ENCODE data around the gene SEMA4A. TPM values are rescaled to one million over a fixed set of nuclear protein-coding genes. Genes with fewer than 3 reads are reported as not detected.
A peak's percentile ranks its signal among the peaks of the same experiment; 100 is the strongest.

SEMA4A gene
- total RNA-seq, 3 donors from 2014 or later (not counting 1 experiment from before 2014, with no cell fraction given): 2.6 to 13.0 (median 7.0) TPM

DNA sequence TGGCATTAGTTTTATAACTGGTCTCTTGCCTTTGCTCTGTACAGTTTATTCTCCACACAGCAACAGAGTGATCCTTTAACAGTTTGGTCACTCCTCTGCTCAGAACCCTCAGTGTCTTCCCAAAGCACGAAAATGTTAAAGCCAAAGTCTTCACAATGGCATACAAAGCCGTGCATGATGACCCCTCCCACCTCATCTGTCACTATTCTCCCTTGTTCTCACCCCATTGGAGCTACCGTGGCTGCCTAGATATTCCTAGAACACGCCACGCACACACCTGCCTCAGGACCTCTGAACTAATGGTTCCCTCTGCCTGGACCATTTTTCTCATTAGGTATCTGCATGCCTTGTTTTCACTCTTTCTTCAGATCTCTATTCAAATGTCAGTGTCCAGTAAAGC, 8.6 kb upstream of the SEMA4A start:
- Histone ChIP-seq H3K4me3 (ENCODE audit: low read length) (no peak overlapping the region), H3K36me3 (ENCODE audit: control insufficient read depth, insufficient read depth, low read length) (no peaks in the 10 kb centered on the region), H3K27ac (ENCODE audit: low read length) (no peak overlapping the region), H3K9me3 (ENCODE audit: control insufficient read depth, insufficient read depth, low read length) (no peaks in the 10 kb centered on the region), H3K27me3 (ENCODE audit: control insufficient read depth, insufficient read depth, low read length) (no peaks in the 10 kb centered on the region), H3K4me1 (ENCODE audit: control insufficient read depth, insufficient read depth, low read length) (peaks cover 39% of the 10 kb centered on the region)
- H3K4me1 Mint-ChIP-seq: peaks cover 15 to 21% of the 10 kb centered on the region in 2 donors
- TF ChIP-seq, protein P1, sequence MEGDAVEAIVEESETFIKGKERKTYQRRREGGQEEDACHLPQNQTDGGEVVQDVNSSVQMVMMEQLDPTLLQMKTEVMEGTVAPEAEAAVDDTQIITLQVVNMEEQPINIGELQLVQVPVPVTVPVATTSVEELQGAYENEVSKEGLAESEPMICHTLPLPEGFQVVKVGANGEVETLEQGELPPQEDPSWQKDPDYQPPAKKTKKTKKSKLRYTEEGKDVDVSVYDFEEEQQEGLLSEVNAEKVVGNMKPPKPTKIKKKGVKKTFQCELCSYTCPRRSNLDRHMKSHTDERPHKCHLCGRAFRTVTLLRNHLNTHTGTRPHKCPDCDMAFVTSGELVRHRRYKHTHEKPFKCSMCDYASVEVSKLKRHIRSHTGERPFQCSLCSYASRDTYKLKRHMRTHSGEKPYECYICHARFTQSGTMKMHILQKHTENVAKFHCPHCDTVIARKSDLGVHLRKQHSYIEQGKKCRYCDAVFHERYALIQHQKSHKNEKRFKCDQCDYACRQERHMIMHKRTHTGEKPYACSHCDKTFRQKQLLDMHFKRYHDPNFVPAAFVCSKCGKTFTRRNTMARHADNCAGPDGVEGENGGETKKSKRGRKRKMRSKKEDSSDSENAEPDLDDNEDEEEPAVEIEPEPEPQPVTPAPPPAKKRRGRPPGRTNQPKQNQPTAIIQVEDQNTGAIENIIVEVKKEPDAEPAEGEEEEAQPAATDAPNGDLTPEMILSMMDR (IDR thresholded peaks at IDR 0.05): no peak
- peaks cover 9 to 23% of the 10 kb centered on the region in 2 donors for H3K27me3 Mint-ChIP-seq (ENCODE audit: low read depth in 2 of 2)
- no peak for ATAC-seq
- no peaks in the 10 kb centered on the region for H3K36me3 Mint-ChIP-seq
- no peak overlapping the region for H3K27ac Mint-ChIP-seq
- WGBS (ENCODE audit: insufficient coverage): 84% methylated on average over 5 of the region's 5 CpGs
- H3K4me3 Mint-ChIP-seq: no peak overlapping the region
- DNase-seq: no peak
- no peaks in the 10 kb centered on the region for H3K9me3 Mint-ChIP-seq
- intact Hi-C loops (cut with micrococcal nuclease): loop anchor here (5.0 kb wide), 1 partner anchor 173 kb away; no protein-coding TSS in a partner anchor

DNA sequence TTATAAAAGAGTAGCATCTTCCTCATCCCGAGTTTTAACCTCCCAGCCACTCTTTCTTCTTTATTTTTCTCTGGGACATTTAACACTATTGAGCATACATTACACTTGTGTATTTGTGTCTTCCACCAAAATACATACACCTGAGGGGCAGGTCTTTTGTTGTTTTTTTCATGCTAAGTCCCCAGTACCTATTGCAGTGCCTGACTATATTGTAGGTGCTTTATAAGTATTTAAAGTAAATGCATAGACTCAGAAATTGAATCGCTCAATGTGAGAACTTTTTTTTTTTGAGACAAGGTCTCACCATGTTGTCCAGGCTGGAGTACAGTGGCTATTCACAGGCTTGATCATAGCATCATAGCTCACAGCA, 7.8 kb upstream of the SEMA4A start:
- Histone ChIP-seq H3K4me1 (ENCODE audit: control insufficient read depth, insufficient read depth, low read length) (peaks cover 48% of the 10 kb centered on the region), H3K27me3 (ENCODE audit: control insufficient read depth, insufficient read depth, low read length) (no peaks in the 10 kb centered on the region), H3K27ac (ENCODE audit: low read length) (no peak overlapping the region), H3K36me3 (ENCODE audit: control insufficient read depth, insufficient read depth, low read length) (no peaks in the 10 kb centered on the region), H3K4me3 (ENCODE audit: low read length) (no peak overlapping the region), H3K9me3 (ENCODE audit: control insufficient read depth, insufficient read depth, low read length) (no peaks in the 10 kb centered on the region)
- DNase-seq (no peak), ATAC-seq (no peak)
- Mint-ChIP-seq H3K36me3 (no peaks in the 10 kb centered on the region), H3K27me3 (ENCODE audit: low read depth in 2 of 2) (peaks cover 9 to 21% of the 10 kb centered on the region in 2 donors), H3K4me1 (peaks cover 15 to 17% of the 10 kb centered on the region in 2 donors), H3K9me3 (no peaks in the 10 kb centered on the region), H3K4me3 (no peak overlapping the region), H3K27ac (peak overlapping the region; percentile 73 to 82)
- intact Hi-C loops (cut with micrococcal nuclease): loop anchor here (1.0 to 5.0 kb wide), 2 partner anchors 80 to 172 kb away; no protein-coding TSS in a partner anchor
- TF ChIP-seq, protein P1 (IDR thresholded peaks at IDR 0.05): no peak
- WGBS (ENCODE audit: insufficient coverage): 84% methylated on average over 2 of the region's 2 CpGs

DNA sequence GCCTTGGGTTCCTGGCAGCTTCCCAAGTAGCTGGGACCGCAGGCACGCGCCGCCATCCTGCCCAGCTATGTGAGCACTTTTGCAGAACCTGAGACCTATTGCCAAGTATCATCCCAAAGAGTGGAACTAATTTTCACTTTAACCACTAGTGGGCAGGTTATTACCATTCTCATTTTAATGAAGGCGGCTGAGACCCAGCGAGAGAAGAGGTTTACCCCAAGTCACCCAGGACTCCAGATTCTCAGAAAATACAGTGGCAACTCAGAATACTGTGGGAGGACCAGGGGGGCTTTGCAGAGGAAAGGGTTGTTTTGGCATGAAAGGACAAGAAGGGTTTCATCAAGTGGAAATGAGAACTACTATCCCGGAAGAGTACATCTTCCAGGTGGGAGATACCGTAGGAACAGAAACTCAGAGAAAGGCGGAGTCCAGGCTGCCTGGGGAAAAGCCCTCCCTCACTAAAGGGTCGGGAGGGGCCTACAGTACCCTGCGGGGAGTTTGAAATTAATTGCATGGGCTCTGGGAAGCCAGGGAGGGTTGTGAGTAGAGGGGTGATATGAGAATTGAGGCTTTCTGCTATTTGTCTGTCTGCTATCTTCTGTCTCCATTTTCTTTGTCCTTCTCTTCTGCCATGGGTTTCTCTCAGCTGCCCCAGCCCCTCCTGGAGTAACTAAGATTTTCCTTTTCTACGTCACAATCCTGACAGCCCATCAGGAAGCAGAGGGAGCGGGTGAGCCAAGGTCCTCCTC, 7.2 kb upstream of the SEMA4A start:
- peak overlapping the region; percentile 84 for H3K4me3 Mint-ChIP-seq
- ATAC-seq: peak; percentile 52 to 72 (median 56)
- Histone ChIP-seq H3K27me3 (ENCODE audit: control insufficient read depth, insufficient read depth, low read length) (no peaks in the 10 kb centered on the region), H3K4me3 (ENCODE audit: low read length) (no peak overlapping the region), H3K27ac (ENCODE audit: low read length) (no peak overlapping the region), H3K36me3 (ENCODE audit: control insufficient read depth, insufficient read depth, low read length) (no peaks in the 10 kb centered on the region), H3K4me1 (ENCODE audit: control insufficient read depth, insufficient read depth, low read length) (peaks cover 54% of the 10 kb centered on the region), H3K9me3 (ENCODE audit: control insufficient read depth, insufficient read depth, low read length) (no peaks in the 10 kb centered on the region)
- TF ChIP-seq, protein P1 (IDR thresholded peaks at IDR 0.05): peak; percentile 63
- no peaks in the 10 kb centered on the region for H3K9me3 Mint-ChIP-seq
- peaks cover 9 to 18% of the 10 kb centered on the region in 2 donors for H3K27me3 Mint-ChIP-seq (ENCODE audit: low read depth in 2 of 2)
- intact Hi-C loops (cut with micrococcal nuclease): loop anchor here (1.0 to 5.0 kb wide), 2 partner anchors 79 to 171 kb away; no protein-coding TSS in a partner anchor
- peaks cover 15 to 17% of the 10 kb centered on the region in 2 donors for H3K4me1 Mint-ChIP-seq
- WGBS (ENCODE audit: insufficient coverage): 26% methylated on average over 13 of the region's 13 CpGs
- H3K36me3 Mint-ChIP-seq: no peaks in the 10 kb centered on the region
- DNase-seq: peak in 1 of 2 donors; percentile 82
- H3K27ac Mint-ChIP-seq: peak overlapping the region; percentile 73 to 82

All from natural killer cell (primary cell).